WTC11 (cell line): ENCODE results near the gene CCDC158. TPM values are rescaled to one million over a fixed set of nuclear protein-coding genes. Genes with fewer than 3 reads are reported as not detected.

Experiments used
- ATAC-seq: fragments of 200-7000 bp; cut with Tn5 transposase; 2 replicates; pipeline ENCODE4 v1.10.0; 2021; ENCODE audit warnings: mild to moderate bottlenecking, moderate library complexity
- CTCF ChIA-PET: fragments of 300-600 bp; sonication (Branson Sonifier 250); formaldehyde crosslinking; loops from one replicate; lab custom pipeline; 2021; ENCODE audit warnings: antibody characterized with exemption; lab: Charles Lee
- POLR2A ChIA-PET: fragments of 350-600 bp; sonication (Branson Sonifier 250); formaldehyde crosslinking; loops from one replicate; lab custom pipeline; 2021; ENCODE audit warnings: antibody characterized with exemption; lab: Charles Lee
- DNase-seq: peaks from one replicate; pipeline ENCODE4 v3.0.0; 2021; ENCODE audit warnings: low spot score
- H3K27ac Mint-ChIP-seq: 2 replicates; pipeline ENCODE4 v1.8.0; 2021; ENCODE audit warnings: mixed read lengths
- H3K27me3 Mint-ChIP-seq: 2 replicates; pipeline ENCODE4 v1.8.0; 2021; ENCODE audit warnings: low read depth, mild to moderate bottlenecking, moderate library complexity, mixed read lengths
- H3K36me3 Mint-ChIP-seq: 2 replicates; pipeline ENCODE4 v1.8.0; 2021; ENCODE audit warnings: mixed read lengths
- H3K4me1 Mint-ChIP-seq: 2 replicates; pipeline ENCODE4 v1.8.0; 2022; ENCODE audit warnings: mixed read lengths
- H3K4me3 Mint-ChIP-seq: 2 replicates; pipeline ENCODE4 v1.8.0; 2021; ENCODE audit warnings: mild to moderate bottlenecking, moderate library complexity, mixed read lengths
- H3K9me3 Mint-ChIP-seq: 2 replicates; pipeline ENCODE4 v1.8.0; 2021; ENCODE audit warnings: mixed read lengths
- CREM ChIP-seq: sonication (generic); formaldehyde crosslinking; IDR thresholded peaks from 2 replicates; pipeline ENCODE4 v1.8.1; 2022; ENCODE audit warnings: mild to moderate bottlenecking, missing genetic modification reagents, moderate library complexity
- FOXK1 ChIP-seq: sonication (generic); formaldehyde crosslinking; IDR thresholded peaks from 2 replicates; pipeline ENCODE4 v1.8.0; 2022; ENCODE audit warnings: mild to moderate bottlenecking, moderate library complexity, missing genetic modification reagents
- JAZF1 ChIP-seq: fragments of 250-450 bp; sonication (Bioruptor Pico); IDR thresholded peaks from 2 replicates; pipeline ENCODE4 v1.9.0; 2021; ENCODE audit warnings: moderate library complexity, mild to moderate bottlenecking, inconsistent platforms
- JUN ChIP-seq: sonication (generic); formaldehyde crosslinking; IDR thresholded peaks from 2 replicates; pipeline ENCODE4 v1.8.0; 2023; ENCODE audit warnings: mild to moderate bottlenecking, missing genetic modification reagents
- MXD4 ChIP-seq: fragments of 250-450 bp; sonication (Bioruptor Pico); IDR thresholded peaks from 2 replicates; pipeline ENCODE4 v1.8.0; 2021; ENCODE audit warnings: mild to moderate bottlenecking, moderate library complexity, borderline replicate concordance
- OVOL2 ChIP-seq: fragments of 250-450 bp; sonication (Bioruptor Pico); IDR thresholded peaks from 2 replicates; pipeline ENCODE4 v1.9.0; 2021; ENCODE audit warnings: mild to moderate bottlenecking, borderline replicate concordance
- TEAD1 ChIP-seq: sonication (generic); formaldehyde crosslinking; IDR thresholded peaks from 2 replicates; pipeline ENCODE4 v1.8.0; 2022; ENCODE audit warnings: mild to moderate bottlenecking, missing genetic modification reagents
- ZNF317 ChIP-seq: sonication (generic); formaldehyde crosslinking; IDR thresholded peaks from 2 replicates; pipeline ENCODE4 v1.8.1; 2023; ENCODE audit warnings: low read depth, mild to moderate bottlenecking, moderate library complexity, missing genetic modification reagents, borderline replicate concordance
- ZNF396 ChIP-seq: fragments of 250-450 bp; sonication (Bioruptor Pico); IDR thresholded peaks from 2 replicates; pipeline ENCODE4 v1.8.0; 2021; ENCODE audit warnings: mild to moderate bottlenecking, moderate library complexity, borderline replicate concordance
- total RNA-seq: library from RNA; stranded (reverse); gene quantifications from 3 replicates; pipeline ENCODE4 v1.2.3, GENCODE V29; 2021
- TF ChIP-seq, protein P1 (sequence below): fragments of 250-450 bp; sonication (Bioruptor Pico); IDR thresholded peaks from 2 replicates; pipeline ENCODE4 v1.9.0; 2021; ENCODE audit warnings: moderate library complexity, mild to moderate bottlenecking, inconsistent platforms, borderline replicate concordance
- TF ChIP-seq, protein P2 (sequence below): sonication (generic); formaldehyde crosslinking; IDR thresholded peaks from 2 replicates; pipeline ENCODE4 v1.8.1; 2022; ENCODE audit warnings: mild to moderate bottlenecking, moderate library complexity, missing genetic modification reagents
- TF ChIP-seq, protein P3 (sequence below): sonication (generic); formaldehyde crosslinking; IDR thresholded peaks from 2 replicates; pipeline ENCODE4 v1.8.1; 2022; ENCODE audit warnings: low read depth, missing genetic modification reagents, borderline replicate concordance
- TF ChIP-seq, protein P4 (sequence below): sonication (generic); formaldehyde crosslinking; conservative IDR thresholded peaks from 2 replicates; pipeline ENCODE4 v1.8.1; 2022; ENCODE audit warnings: mild to moderate bottlenecking, missing genetic modification reagents
- TF ChIP-seq, protein P5 (sequence below): fragments of 250-450 bp; sonication (Bioruptor Pico); IDR thresholded peaks from 2 replicates; pipeline ENCODE4 v1.9.0; 2021; ENCODE audit warnings: mild to moderate bottlenecking
- TF ChIP-seq, protein P6 (sequence below): sonication (generic); formaldehyde crosslinking; IDR thresholded peaks from 2 replicates; pipeline ENCODE4 v1.8.0; 2023; ENCODE audit warnings: missing genetic modification reagents, mild to moderate bottlenecking, borderline replicate concordance
- TF ChIP-seq, protein P7 (sequence below): fragments of 250-450 bp; sonication (Bioruptor Pico); conservative IDR thresholded peaks from 2 replicates; pipeline ENCODE4 v1.9.0; 2021; ENCODE audit warnings: mild to moderate bottlenecking

Gene CCDC158
- total RNA-seq, 1 experiment from 2014 or later = 0.15 TPM

DNA sequence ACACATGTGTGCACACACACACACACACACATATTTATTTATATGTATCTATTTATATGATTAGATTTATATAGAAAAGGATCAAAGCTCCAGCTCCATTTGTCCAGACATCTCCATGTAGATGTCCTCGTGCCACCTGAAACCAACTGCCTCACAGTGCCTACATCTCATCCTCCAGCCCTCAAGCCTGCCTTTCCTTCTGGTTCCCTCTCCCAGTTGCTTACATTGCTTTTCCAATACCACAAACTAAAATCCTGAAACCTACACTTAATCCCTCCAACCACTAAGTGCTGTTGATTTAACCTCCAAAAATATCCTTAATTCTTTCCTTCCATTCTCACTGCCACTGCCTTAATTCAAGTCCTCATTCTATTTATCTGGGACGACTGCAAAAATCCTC, 63.0 kb downstream of the CCDC158 start:
- Mint-ChIP-seq H3K27me3 (peaks cover 7% of the 10 kb centered on the region), H3K27ac (no peak overlapping the region), H3K4me3 (no peak overlapping the region), H3K9me3 (peaks cover 27% of the 10 kb centered on the region), H3K4me1 (no peaks in the 10 kb centered on the region), H3K36me3 (peaks cover 20% of the 10 kb centered on the region)
- ChIA-PET CTCF (no interaction called here), POLR2A (no interaction called here)
- TF ChIP-seq CREM (CRISPR knock-in tag) (no peak), TEAD1 (no peak), JAZF1 (CRISPR knock-in tag) (no peak), ZNF317 (no peak), ZNF396 (CRISPR knock-in tag) (no peak)
- TF ChIP-seq, protein P1, sequence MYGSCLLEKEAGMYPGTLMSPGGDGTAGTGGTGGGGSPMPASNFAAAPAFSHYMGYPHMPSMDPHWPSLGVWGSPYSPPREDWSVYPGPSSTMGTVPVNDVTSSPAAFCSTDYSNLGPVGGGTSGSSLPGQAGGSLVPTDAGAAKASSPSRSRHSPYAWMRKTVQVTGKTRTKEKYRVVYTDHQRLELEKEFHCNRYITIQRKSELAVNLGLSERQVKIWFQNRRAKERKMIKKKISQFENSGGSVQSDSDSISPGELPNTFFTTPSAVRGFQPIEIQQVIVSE (CRISPR knock-in tag) = no peak
- TF ChIP-seq, protein P2, sequence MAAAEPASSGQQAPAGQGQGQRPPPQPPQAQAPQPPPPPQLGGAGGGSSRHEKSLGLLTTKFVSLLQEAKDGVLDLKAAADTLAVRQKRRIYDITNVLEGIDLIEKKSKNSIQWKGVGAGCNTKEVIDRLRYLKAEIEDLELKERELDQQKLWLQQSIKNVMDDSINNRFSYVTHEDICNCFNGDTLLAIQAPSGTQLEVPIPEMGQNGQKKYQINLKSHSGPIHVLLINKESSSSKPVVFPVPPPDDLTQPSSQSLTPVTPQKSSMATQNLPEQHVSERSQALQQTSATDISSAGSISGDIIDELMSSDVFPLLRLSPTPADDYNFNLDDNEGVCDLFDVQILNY (CRISPR knock-in tag) = no peak
- TF ChIP-seq, protein P3, sequence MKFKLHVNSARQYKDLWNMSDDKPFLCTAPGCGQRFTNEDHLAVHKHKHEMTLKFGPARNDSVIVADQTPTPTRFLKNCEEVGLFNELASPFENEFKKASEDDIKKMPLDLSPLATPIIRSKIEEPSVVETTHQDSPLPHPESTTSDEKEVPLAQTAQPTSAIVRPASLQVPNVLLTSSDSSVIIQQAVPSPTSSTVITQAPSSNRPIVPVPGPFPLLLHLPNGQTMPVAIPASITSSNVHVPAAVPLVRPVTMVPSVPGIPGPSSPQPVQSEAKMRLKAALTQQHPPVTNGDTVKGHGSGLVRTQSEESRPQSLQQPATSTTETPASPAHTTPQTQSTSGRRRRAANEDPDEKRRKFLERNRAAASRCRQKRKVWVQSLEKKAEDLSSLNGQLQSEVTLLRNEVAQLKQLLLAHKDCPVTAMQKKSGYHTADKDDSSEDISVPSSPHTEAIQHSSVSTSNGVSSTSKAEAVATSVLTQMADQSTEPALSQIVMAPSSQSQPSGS (CRISPR knock-in tag) = no peak
- DNase-seq (no peak), ATAC-seq (no peak)

DNA sequence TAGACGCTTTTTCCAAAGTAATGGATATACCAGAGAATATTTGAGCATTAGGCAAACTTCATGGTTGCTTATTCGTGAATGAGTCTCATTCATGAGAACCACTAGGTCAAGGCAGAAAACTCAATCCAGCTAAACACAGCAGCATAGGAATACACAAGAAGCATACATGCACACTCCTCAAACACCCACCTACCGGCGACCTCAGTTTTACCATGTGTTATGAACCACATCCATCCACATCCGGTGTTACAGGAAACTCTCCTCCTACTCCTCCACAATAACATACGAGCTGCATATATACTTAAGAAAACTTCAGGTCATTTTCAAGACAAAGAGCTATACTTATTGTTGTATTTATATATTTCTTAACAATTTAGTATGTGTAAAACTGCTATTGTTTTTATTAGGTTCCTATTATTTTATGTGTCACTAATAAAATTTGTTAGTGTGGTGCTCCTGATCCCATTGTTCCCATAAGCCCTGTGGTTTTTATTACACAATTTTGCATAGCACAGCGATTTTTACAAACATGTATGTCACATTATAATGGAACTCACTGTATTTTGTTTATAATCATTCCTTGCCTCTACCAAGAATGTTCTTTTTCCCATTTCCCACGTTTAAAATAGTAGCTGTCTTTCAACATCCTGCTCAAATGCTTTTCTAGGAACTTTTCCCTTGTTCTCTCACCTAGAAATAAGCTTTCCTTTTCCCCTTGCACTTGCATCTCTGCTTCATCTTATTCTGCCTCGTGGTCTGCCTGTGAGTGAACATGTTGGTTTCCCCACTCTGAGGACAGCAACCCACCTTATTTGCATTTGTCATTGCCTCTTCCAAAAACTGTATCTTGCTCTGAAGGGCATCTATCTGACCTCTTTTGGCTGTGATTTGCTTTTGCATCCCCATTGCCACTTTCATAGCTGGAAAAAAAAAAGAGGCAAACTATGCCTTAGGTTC, 66.1 kb downstream of the CCDC158 start:
- H3K27me3 Mint-ChIP-seq = peaks cover 7% of the 10 kb centered on the region
- ChIA-PET POLR2A (no interaction called here), CTCF (interaction anchor here (1.4 kb wide), 1 partner anchor 175 kb away, joined by 4 read pairs; no protein-coding TSS in a partner anchor)
- H3K27ac Mint-ChIP-seq = no peak overlapping the region
- no peak for TF ChIP-seq OVOL2 (CRISPR knock-in tag)
- TF ChIP-seq, protein P4, sequence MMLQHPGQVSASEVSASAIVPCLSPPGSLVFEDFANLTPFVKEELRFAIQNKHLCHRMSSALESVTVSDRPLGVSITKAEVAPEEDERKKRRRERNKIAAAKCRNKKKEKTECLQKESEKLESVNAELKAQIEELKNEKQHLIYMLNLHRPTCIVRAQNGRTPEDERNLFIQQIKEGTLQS (CRISPR knock-in tag) = no peak
- TF ChIP-seq JUN (CRISPR knock-in tag) = no peak
- TF ChIP-seq FOXK1 (CRISPR knock-in tag) = no peak
- TF ChIP-seq, protein P5, sequence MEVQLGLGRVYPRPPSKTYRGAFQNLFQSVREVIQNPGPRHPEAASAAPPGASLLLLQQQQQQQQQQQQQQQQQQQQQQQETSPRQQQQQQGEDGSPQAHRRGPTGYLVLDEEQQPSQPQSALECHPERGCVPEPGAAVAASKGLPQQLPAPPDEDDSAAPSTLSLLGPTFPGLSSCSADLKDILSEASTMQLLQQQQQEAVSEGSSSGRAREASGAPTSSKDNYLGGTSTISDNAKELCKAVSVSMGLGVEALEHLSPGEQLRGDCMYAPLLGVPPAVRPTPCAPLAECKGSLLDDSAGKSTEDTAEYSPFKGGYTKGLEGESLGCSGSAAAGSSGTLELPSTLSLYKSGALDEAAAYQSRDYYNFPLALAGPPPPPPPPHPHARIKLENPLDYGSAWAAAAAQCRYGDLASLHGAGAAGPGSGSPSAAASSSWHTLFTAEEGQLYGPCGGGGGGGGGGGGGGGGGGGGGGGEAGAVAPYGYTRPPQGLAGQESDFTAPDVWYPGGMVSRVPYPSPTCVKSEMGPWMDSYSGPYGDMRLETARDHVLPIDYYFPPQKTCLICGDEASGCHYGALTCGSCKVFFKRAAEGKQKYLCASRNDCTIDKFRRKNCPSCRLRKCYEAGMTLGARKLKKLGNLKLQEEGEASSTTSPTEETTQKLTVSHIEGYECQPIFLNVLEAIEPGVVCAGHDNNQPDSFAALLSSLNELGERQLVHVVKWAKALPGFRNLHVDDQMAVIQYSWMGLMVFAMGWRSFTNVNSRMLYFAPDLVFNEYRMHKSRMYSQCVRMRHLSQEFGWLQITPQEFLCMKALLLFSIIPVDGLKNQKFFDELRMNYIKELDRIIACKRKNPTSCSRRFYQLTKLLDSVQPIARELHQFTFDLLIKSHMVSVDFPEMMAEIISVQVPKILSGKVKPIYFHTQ = no peak
- TF ChIP-seq, protein P6, sequence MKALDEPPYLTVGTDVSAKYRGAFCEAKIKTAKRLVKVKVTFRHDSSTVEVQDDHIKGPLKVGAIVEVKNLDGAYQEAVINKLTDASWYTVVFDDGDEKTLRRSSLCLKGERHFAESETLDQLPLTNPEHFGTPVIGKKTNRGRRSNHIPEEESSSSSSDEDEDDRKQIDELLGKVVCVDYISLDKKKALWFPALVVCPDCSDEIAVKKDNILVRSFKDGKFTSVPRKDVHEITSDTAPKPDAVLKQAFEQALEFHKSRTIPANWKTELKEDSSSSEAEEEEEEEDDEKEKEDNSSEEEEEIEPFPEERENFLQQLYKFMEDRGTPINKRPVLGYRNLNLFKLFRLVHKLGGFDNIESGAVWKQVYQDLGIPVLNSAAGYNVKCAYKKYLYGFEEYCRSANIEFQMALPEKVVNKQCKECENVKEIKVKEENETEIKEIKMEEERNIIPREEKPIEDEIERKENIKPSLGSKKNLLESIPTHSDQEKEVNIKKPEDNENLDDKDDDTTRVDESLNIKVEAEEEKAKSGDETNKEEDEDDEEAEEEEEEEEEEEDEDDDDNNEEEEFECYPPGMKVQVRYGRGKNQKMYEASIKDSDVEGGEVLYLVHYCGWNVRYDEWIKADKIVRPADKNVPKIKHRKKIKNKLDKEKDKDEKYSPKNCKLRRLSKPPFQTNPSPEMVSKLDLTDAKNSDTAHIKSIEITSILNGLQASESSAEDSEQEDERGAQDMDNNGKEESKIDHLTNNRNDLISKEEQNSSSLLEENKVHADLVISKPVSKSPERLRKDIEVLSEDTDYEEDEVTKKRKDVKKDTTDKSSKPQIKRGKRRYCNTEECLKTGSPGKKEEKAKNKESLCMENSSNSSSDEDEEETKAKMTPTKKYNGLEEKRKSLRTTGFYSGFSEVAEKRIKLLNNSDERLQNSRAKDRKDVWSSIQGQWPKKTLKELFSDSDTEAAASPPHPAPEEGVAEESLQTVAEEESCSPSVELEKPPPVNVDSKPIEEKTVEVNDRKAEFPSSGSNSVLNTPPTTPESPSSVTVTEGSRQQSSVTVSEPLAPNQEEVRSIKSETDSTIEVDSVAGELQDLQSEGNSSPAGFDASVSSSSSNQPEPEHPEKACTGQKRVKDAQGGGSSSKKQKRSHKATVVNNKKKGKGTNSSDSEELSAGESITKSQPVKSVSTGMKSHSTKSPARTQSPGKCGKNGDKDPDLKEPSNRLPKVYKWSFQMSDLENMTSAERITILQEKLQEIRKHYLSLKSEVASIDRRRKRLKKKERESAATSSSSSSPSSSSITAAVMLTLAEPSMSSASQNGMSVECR (CRISPR knock-in tag) = no peak
- no peak for TF ChIP-seq MXD4
- TF ChIP-seq, protein P7, sequence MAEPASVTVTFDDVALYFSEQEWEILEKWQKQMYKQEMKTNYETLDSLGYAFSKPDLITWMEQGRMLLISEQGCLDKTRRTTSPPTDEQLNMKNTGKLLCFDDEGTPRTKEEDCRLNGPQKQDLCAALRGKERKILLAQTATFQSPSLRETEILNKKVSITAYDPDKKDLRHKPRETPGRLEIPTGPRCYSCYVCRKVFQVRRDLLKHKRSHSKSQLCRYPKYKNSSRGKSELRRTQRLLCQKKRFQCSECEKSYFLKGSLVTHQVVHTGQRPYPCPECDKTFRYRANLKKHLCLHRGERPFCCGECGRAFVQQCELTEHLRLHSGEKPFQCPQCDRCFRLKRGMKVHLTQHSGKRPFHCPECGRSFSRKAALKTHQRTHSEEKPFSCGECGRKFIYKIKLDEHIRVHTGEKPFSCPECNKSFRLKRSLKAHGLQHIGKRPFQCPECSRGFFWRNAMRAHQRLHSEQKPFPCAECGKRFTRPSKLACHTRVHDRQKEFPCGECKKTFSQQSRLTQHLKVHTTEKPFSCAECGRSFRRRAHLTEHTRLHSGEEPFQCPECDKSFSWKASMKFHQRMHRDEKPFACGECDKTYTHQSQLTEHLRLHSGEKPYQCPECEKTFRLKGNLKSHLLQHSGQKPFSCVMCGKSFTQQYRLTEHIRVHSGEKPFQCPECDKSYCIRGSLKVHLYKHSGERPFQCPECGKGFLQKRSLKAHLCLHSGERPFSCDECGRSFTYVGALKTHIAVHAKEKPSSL = no peak
- no peak for ATAC-seq
- H3K4me3 Mint-ChIP-seq = no peak overlapping the region
- H3K4me1 Mint-ChIP-seq = no peaks in the 10 kb centered on the region
- H3K9me3 Mint-ChIP-seq = peaks cover 13% of the 10 kb centered on the region
- no peak for DNase-seq
- H3K36me3 Mint-ChIP-seq = peaks cover 8% of the 10 kb centered on the region
